Activated CD4-positive, alpha-beta T cell treated with anti-CD3 and anti-CD28 coated beads, Interleukin-2, Interleukin-6, amounts not matched to agents 100 ng/mL and 50 ng/mL, durations not matched to agents 16 hours and 8 hours (primary cell): ENCODE measurements around the gene KRTAP10-12.

Source experiments
- DNase-seq: peaks from one replicate; pipeline ENCODE4 v3.0.0-alpha.2; 2020

KRTAP10-12 gene

GRCh38 chr21:44712203-44713028 is 15.4 kb downstream of the KRTAP10-12 start:
- no peak for DNase-seq

GRCh38 chr21:44713130-44713529 is 16.2 kb downstream of the KRTAP10-12 start:
- DNase-seq, result no peak

GRCh38 chr21:44713846-44714245 is 16.9 kb downstream of the KRTAP10-12 start:
- no peak for DNase-seq

GRCh38 chr21:44714905-44715304 is 17.9 kb downstream of the KRTAP10-12 start:
- no peak for DNase-seq

- no peak for DNase-seq
Observed at GRCh38 chr21:44716984-44717383, 20.0 kb downstream of the KRTAP10-12 start.

- no peak for DNase-seq
Observed at GRCh38 chr21:44718093-44718492, 21.1 kb downstream of the KRTAP10-12 start.

GRCh38 chr21:44718571-44718970 is 21.6 kb downstream of the KRTAP10-12 start:
- DNase-seq, result no peak

GRCh38 chr21:44720170-44720569 is 23.2 kb downstream of the KRTAP10-12 start:
- DNase-seq, result no peak

- no peak for DNase-seq
Observed at GRCh38 chr21:44722731-44723130, 25.8 kb downstream of the KRTAP10-12 start.

- DNase-seq, result no peak
Observed at GRCh38 chr21:44723177-44724131, 26.5 kb downstream of the KRTAP10-12 start.

- DNase-seq, result no peak
Observed at GRCh38 chr21:44724196-44724595, 27.2 kb downstream of the KRTAP10-12 start.

- no peak for DNase-seq
Observed at GRCh38 chr21:44724926-44725325, 28.0 kb downstream of the KRTAP10-12 start.

- DNase-seq, result no peak
Observed at GRCh38 chr21:44726826-44727225, 29.9 kb downstream of the KRTAP10-12 start.

- no peak for DNase-seq
Observed at GRCh38 chr21:44727321-44727720, 30.3 kb downstream of the KRTAP10-12 start.

GRCh38 chr21:44727757-44728156 is 30.8 kb downstream of the KRTAP10-12 start:
- DNase-seq, result no peak

- no peak for DNase-seq
Observed at GRCh38 chr21:44728716-44729115, 31.7 kb downstream of the KRTAP10-12 start.

- DNase-seq, result no peak
Observed at GRCh38 chr21:44729336-44730027, 32.5 kb downstream of the KRTAP10-12 start.

GRCh38 chr21:44730028-44730395 is 33.0 kb downstream of the KRTAP10-12 start:
- DNase-seq, result no peak

GRCh38 chr21:44730951-44731579 is 34.1 kb downstream of the KRTAP10-12 start:
- DNase-seq, result no peak

GRCh38 chr21:44732263-44732662 is 35.3 kb downstream of the KRTAP10-12 start:
- no peak for DNase-seq

- DNase-seq, result no peak
Observed at GRCh38 chr21:44732956-44733355, 36.0 kb downstream of the KRTAP10-12 start.

- DNase-seq, result no peak
Observed at GRCh38 chr21:44734026-44734745, 37.2 kb downstream of the KRTAP10-12 start.
